ENCODE data around the gene RLIM. TPM values are rescaled to one million over a fixed set of nuclear protein-coding genes. Genes with fewer than 3 reads are reported as not detected.

The RLIM gene
- total RNA-seq, 1 donor from 2014 or later = 30.0 TPM

DNA sequence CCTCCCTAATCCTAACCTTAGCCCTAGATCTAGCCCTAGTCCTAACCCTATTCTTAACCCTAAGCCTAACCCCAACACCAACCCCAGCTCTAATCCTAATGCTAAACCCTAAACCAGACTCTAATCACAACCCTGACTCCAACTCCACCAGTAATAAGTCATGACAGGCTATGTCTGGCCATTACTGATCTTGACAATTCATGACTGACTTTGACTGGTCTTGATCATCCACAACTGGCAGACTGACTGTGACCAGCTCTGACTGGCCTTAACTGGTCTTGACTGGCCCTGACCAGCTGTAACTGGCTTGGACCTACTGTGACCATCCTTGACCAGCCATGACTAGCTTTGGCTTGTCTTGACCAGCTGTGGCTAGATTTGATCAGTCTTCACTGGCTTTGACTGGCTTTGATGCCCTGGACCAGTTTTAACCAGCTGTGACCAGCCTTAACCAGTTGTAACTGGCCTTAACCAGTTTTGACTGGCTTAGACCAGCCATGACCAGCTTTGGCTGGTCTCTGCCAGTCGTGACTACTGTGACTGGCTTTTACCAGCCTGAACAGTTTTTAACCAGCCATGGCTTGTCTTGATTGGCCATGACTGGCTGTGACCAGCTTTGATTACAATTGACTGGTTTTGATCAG is 68.4 kb downstream of the RLIM start:
- Histone ChIP-seq H3K4me1 (no peaks in the 10 kb centered on the region), H3K27ac (no peak overlapping the region), H3K9me3 (no peaks in the 10 kb centered on the region), H3K27me3 (no peaks in the 10 kb centered on the region), H3K4me3 (no peak overlapping the region), H3K36me3 (no peaks in the 10 kb centered on the region)
- no peak for ATAC-seq
- TF ChIP-seq, protein P1, sequence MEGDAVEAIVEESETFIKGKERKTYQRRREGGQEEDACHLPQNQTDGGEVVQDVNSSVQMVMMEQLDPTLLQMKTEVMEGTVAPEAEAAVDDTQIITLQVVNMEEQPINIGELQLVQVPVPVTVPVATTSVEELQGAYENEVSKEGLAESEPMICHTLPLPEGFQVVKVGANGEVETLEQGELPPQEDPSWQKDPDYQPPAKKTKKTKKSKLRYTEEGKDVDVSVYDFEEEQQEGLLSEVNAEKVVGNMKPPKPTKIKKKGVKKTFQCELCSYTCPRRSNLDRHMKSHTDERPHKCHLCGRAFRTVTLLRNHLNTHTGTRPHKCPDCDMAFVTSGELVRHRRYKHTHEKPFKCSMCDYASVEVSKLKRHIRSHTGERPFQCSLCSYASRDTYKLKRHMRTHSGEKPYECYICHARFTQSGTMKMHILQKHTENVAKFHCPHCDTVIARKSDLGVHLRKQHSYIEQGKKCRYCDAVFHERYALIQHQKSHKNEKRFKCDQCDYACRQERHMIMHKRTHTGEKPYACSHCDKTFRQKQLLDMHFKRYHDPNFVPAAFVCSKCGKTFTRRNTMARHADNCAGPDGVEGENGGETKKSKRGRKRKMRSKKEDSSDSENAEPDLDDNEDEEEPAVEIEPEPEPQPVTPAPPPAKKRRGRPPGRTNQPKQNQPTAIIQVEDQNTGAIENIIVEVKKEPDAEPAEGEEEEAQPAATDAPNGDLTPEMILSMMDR (IDR thresholded peaks at IDR 0.05) = no peak
- intact Hi-C loops (cut with DNase I) = no loop called here
- no peak for DNase-seq

DNA sequence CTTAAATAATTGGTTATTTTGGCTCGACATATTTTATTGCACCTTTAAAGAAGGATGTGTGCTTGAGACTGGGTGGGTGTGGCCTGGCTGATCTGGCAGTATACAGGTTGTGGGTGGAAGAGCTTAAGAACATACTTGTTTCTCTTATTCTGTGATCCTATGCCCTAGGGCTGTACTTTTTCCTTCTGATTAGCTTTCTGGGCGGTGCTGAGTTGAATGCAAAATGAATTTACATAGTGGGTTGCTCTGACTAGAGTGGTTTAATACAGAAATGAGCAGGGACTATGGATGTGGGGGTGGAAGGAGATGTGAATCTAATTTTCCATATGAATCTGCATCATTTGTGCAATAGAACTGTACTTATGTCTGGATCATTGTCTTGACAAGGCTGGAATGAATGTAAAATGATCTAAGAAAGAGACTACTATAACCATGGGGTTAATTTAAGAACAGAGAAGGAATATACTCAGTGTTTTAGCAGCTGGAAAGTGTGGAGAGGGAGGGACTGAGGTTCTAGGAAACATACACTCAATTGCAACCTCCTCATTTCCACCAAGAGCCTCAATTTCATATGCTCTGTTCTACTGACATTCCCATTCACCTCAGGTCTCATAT is 73.7 kb downstream of the RLIM start:
- no peak overlapping the region for H3K27ac ChIP-seq
- ATAC-seq (no peak), DNase-seq (no peak)
- H3K27me3 ChIP-seq = no peaks in the 10 kb centered on the region
- no peaks in the 10 kb centered on the region for H3K36me3 ChIP-seq
- intact Hi-C loops (cut with DNase I) = no loop called here
- TF ChIP-seq, protein P1 (IDR thresholded peaks at IDR 0.05) = no peak
- no peaks in the 10 kb centered on the region for H3K4me1 ChIP-seq
- H3K4me3 ChIP-seq = no peak overlapping the region
- no peaks in the 10 kb centered on the region for H3K9me3 ChIP-seq

DNA sequence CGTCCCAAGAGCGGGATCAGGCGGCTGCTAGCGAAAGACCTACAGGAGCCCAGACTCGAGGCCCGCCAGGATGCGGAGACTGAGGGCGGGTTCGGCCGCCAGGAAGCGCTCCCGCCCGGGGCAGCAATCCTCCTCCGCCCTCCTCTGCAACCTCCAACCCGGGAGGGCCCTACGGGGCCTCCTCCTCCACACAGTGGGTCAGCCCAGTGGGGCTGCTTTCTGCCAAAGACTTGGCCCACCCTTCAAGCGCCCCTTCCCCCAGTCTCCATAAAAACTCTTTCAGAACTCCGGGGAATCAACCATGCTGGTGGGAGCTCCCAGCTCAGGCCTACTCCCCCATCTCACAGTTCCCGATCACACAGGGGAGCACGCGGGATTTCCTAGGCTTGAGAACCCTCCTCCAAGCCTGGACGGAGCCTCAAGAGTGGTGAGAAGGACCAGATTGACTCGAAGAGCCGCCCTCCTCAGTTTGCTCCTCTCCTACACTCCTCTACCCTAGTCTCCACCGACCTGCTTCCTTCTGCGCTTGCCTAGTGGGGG is 77.5 kb downstream of the RLIM start:
- H3K36me3 ChIP-seq = no peaks in the 10 kb centered on the region
- no peaks in the 10 kb centered on the region for H3K27me3 ChIP-seq
- H3K4me1 ChIP-seq = no peaks in the 10 kb centered on the region
- intact Hi-C loops (cut with DNase I) = loop anchor here (10.0 kb wide), 1 partner anchor 152 kb away; no protein-coding TSS in a partner anchor
- peak overlapping the region; percentile 85 for H3K27ac ChIP-seq
- TF ChIP-seq, protein P1 (IDR thresholded peaks at IDR 0.05) = no peak
- no peaks in the 10 kb centered on the region for H3K9me3 ChIP-seq
- DNase-seq (no peak), ATAC-seq (peak; percentile 61)
- H3K4me3 ChIP-seq = peak overlapping the region; percentile 56

DNA sequence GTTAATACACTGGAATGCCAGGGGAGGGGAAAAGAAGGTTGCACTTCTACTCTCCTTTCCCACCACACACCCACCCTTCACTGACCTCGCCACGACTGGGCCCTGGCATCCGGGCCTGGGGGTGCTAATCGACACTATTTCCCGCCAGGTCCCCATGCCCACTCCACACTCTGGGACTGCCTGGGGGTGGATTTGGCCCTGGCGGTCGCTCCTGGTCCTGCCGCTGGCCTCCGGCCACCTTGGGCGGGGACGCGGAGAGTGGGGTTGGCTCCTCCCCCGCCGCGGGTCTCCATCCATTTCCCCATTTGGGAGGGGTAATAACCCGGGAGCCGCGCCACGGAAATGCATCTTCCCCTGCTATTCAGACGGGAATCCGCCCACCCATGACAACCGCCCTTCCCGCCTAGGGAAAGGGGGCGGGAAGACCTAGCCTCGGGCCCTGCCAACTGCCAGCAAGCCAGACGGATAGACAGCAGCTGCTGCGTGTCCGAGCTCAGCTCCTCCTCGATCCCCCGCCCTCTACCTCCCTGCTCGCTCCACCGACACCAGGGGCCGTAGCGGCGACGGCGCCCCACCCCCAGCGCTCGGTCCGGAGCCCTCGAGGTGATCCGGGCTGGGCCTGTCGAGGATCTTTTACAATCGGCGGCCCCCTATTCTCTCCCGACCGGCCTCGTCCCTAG is 78.1 kb downstream of the RLIM start:
- H3K4me3 ChIP-seq = peak overlapping the region; percentile 56
- H3K9me3 ChIP-seq = no peaks in the 10 kb centered on the region
- no peaks in the 10 kb centered on the region for H3K36me3 ChIP-seq
- H3K27ac ChIP-seq = peak overlapping the region; percentile 85
- TF ChIP-seq, protein P1 (IDR thresholded peaks at IDR 0.05) = peak; percentile 42
- intact Hi-C loops (cut with DNase I) = loop anchor here (10.0 kb wide), 1 partner anchor 151 kb away; no protein-coding TSS in a partner anchor
- ATAC-seq (peak; percentile 90), DNase-seq (peak; percentile 84)
- no peaks in the 10 kb centered on the region for H3K27me3 ChIP-seq
- no peaks in the 10 kb centered on the region for H3K4me1 ChIP-seq

DNA sequence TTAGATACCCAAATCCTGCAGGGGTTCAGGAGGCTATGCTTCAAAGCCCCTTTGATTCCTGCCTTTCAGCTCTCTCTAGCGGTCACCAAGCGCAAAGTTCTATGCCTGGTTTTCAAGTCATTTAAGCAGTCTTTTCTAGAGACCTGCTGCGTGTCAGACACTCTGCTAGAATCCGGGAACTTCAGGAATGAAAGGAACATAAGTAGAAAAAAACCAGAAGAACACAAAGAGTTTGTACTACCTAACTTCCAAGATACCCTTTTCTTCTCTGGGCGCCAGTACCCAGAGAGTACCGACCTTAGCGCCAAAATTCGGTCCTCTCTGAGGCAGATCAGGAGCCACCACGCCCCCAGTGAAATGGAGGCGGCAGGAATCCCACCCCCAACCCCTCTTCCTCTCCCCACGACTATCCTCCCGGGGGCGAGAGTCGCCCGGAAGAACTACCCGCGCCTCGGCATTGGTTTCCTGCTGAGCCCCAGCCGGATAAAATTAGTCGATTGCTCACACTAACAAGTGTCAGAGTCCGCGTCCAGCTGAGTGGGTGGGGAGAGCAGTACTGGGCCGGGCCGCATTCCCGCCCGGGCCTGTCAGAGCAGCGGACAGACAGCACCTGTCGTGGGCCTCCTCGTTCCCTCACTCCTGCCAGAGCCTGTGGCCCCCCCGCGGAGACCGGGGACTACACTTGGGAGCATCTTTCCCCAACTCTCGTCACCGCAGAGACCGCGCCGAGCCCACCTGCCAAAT is 78.8 kb downstream of the RLIM start:
- Histone ChIP-seq H3K4me1 (no peaks in the 10 kb centered on the region), H3K36me3 (no peaks in the 10 kb centered on the region), H3K27me3 (no peaks in the 10 kb centered on the region), H3K9me3 (no peaks in the 10 kb centered on the region), H3K4me3 (peak overlapping the region; percentile 56), H3K27ac (peak overlapping the region; percentile 85)
- intact Hi-C loops (cut with DNase I) = loop anchor here (10.0 kb wide), 1 partner anchor 151 kb away; no protein-coding TSS in a partner anchor
- TF ChIP-seq, protein P1 (IDR thresholded peaks at IDR 0.05) = no peak
- ATAC-seq (peak; percentile 79), DNase-seq (peak; percentile 73)
